OCI-LY7 (cell line): ENCODE results near the gene RAB15. TPM values are rescaled to one million over a fixed set of nuclear protein-coding genes. Genes with fewer than 3 reads are reported as not detected.
A peak's percentile ranks its signal among the peaks of the same experiment; 100 is the strongest.

ENCODE experiments used
- BruUV-seq: library from RNA; stranded (reverse); fragments of 400-500 nt; replicated peaks from 2 replicates; lab custom pipeline; 2021; lab: Mats Ljungman, UMichigan
- CTCF ChIA-PET: fragments of 300-600 bp; sonication (Branson Sonifier 250); formaldehyde crosslinking; loops from one replicate; lab custom pipeline; 2022; ENCODE audit warnings: antibody characterized with exemption; ENCODE audit not compliant: unreplicated experiment; lab: Charles Lee
- POLR2A ChIA-PET: fragments of 300-600 bp; sonication (Branson Sonifier 250); formaldehyde crosslinking; loops from one replicate; lab custom pipeline; 2022; ENCODE audit warnings: antibody characterized with exemption; lab: Charles Lee
- DNase-seq: peaks from one replicate; pipeline ENCODE4 v3.0.0-alpha.2; 2015; ENCODE audit warnings: low spot score
- H2AFZ ChIP-seq: fragments of 200-600 bp; sonication (generic), shearing (Covaris generic); 2 replicates; pipeline ENCODE4 v1.6.1; 2014; ENCODE audit warnings: mild to moderate bottlenecking, antibody characterized with exemption, low read length, moderate library complexity
- H3K27ac ChIP-seq: fragments of 200-600 bp; sonication (generic); 2 replicates; pipeline ENCODE4 v1.5.1; 2014; ENCODE audit warnings: mixed run types, low read depth, mild to moderate bottlenecking, moderate library complexity, low read length, inconsistent platforms; ENCODE audit not compliant: poor library complexity, severe bottlenecking
- H3K36me3 ChIP-seq: fragments of 200-600 bp; sonication (generic); 2 replicates; pipeline ENCODE4 v1.6.1; 2014; ENCODE audit warnings: mild to moderate bottlenecking, antibody characterized with exemption, low read length, moderate library complexity, mixed read lengths; ENCODE audit not compliant: insufficient read depth
- H3K4me1 ChIP-seq: fragments of 200-600 bp; sonication (generic); 2 replicates; pipeline ENCODE4 v1.5.1; 2014; ENCODE audit warnings: mild to moderate bottlenecking, low read length; ENCODE audit not compliant: insufficient read depth, poor library complexity, severe bottlenecking
- H3K4me2 ChIP-seq: fragments of 200-600 bp; sonication (generic); 2 replicates; pipeline ENCODE4 v1.6.1; 2014; ENCODE audit warnings: mild to moderate bottlenecking, low read length
- H3K4me3 ChIP-seq: fragments of 200-600 bp; sonication (generic); 2 replicates; pipeline ENCODE4 v1.5.1; 2014; ENCODE audit warnings: mild to moderate bottlenecking, low read depth, low read length; ENCODE audit not compliant: poor library complexity, severe bottlenecking
- H3K79me2 ChIP-seq: fragments of 200-600 bp; sonication (generic); 2 replicates; pipeline ENCODE4 v1.6.1; 2016; ENCODE audit warnings: low read depth, mild to moderate bottlenecking, low read length, moderate library complexity, mixed read lengths; ENCODE audit not compliant: insufficient read depth
- H3K9me2 ChIP-seq: fragments of 200-600 bp; sonication (generic); 2 replicates; pipeline ENCODE4 v1.6.1; 2016; ENCODE audit warnings: mild to moderate bottlenecking, low read length, mixed read lengths; ENCODE audit not compliant: insufficient read depth
- H3K9me3 ChIP-seq: fragments of 200-600 bp; sonication (generic); 2 replicates; pipeline ENCODE4 v1.6.1; 2014; ENCODE audit warnings: mild to moderate bottlenecking, mixed run types, low read length, mixed read lengths
- H4K20me1 ChIP-seq: fragments of 200-600 bp; sonication (generic); 2 replicates; pipeline ENCODE4 v1.6.1; 2014; ENCODE audit warnings: mild to moderate bottlenecking, antibody characterized with exemption, low read length, moderate library complexity, mixed read lengths; ENCODE audit not compliant: insufficient read depth
- CTCF ChIP-seq: fragments of 200-600 bp; sonication (generic); conservative IDR thresholded peaks from 2 replicates; pipeline ENCODE4 v1.5.1; 2014; ENCODE audit warnings: mild to moderate bottlenecking, antibody characterized with exemption, low read length, moderate library complexity, mixed read lengths
- EZH2phosphoT487 ChIP-seq: fragments of 200-600 bp; sonication (generic); IDR thresholded peaks from 2 replicates; pipeline ENCODE4 v1.6.1; 2018; ENCODE audit warnings: low read depth, borderline replicate concordance, mild to moderate bottlenecking, mixed run types, antibody characterized with exemption, low read length, moderate library complexity, mixed read lengths
- intact Hi-C: fragments of 100-400 bp; cut with micrococcal nuclease; formaldehyde crosslinking; loops from one replicate; pipeline ENCODE4 v1.10.0; 2022; ENCODE audit not compliant: unreplicated experiment
- total RNA-seq, 2 experiments: library from RNA; depleted of rRNA in 1 of 2; stranded (reverse); fragments of >200 nt in 1 of 2; shearing (Covaris generic) in 1 of 2; gene quantifications; 2 replicates each; pipeline ENCODE4 v1.2.3, GENCODE V29; 2014 to 2022

RAB15 gene
- total RNA-seq, 2 experiments from 2014 or later: 0.38 TPM; not detected in 1

- ChIA-PET POLR2A (interaction anchor here (0.7 kb wide), 1 partner anchor 456 kb away, joined by 3 read pairs; no protein-coding TSS in a partner anchor), CTCF (no interaction called here)
- no peaks in the 10 kb centered on the region for H3K4me1 ChIP-seq
- H3K79me2 ChIP-seq: no peaks in the 10 kb centered on the region
- H3K36me3 ChIP-seq: no peaks in the 10 kb centered on the region
- intact Hi-C loops: no loop called here
- no peaks in the 10 kb centered on the region for H3K9me3 ChIP-seq
- H2AFZ ChIP-seq: no peak overlapping the region
- no peaks in the 10 kb centered on the region for H4K20me1 ChIP-seq
- DNase-seq: no peak
- no peak overlapping the region for H3K4me3 ChIP-seq
- H3K27ac ChIP-seq: no peak overlapping the region
- no peaks in the 10 kb centered on the region for H3K9me2 ChIP-seq
- H3K4me2 ChIP-seq: no peak overlapping the region
- TF ChIP-seq EZH2phosphoT487 (no peak), CTCF (peak; percentile 33; the same call in 1 of the 2 replicates)
- BruUV-seq: no TSS peak
Measured at GRCh38 chr14:64960762-64961276, 11.3 kb downstream of the RAB15 start.

GRCh38 chr14:64958743-64959142 lies 13.4 kb downstream of the RAB15 start:
- no peaks in the 10 kb centered on the region for H4K20me1 ChIP-seq
- intact Hi-C loops: no loop called here
- H3K4me3 ChIP-seq: no peak overlapping the region
- no peaks in the 10 kb centered on the region for H3K9me2 ChIP-seq
- TF ChIP-seq CTCF (no peak), EZH2phosphoT487 (no peak)
- no TSS peak for BruUV-seq
- no peaks in the 10 kb centered on the region for H3K36me3 ChIP-seq
- POLR2A ChIA-PET: interaction anchor here (1.0 to 1.3 kb wide), 2 partner anchors 10 to 12 kb away, joined by 3 to 4 read pairs; no protein-coding TSS in a partner anchor
- CTCF ChIA-PET: no interaction called here
- H2AFZ ChIP-seq: no peak overlapping the region
- H3K4me1 ChIP-seq: no peaks in the 10 kb centered on the region
- no peaks in the 10 kb centered on the region for H3K9me3 ChIP-seq
- H3K27ac ChIP-seq: no peak overlapping the region
- DNase-seq: no peak
- H3K4me2 ChIP-seq: no peak overlapping the region
- H3K79me2 ChIP-seq: no peaks in the 10 kb centered on the region

- no peaks in the 10 kb centered on the region for H3K9me3 ChIP-seq
- H4K20me1 ChIP-seq: no peaks in the 10 kb centered on the region
- intact Hi-C loops: no loop called here
- ChIA-PET CTCF (no interaction called here), POLR2A (interaction anchor here (1.0 to 1.3 kb wide), 2 partner anchors 10 to 12 kb away, joined by 3 to 4 read pairs; no protein-coding TSS in a partner anchor)
- BruUV-seq: no TSS peak
- DNase-seq: no peak
- no peaks in the 10 kb centered on the region for H3K36me3 ChIP-seq
- H3K4me1 ChIP-seq: no peaks in the 10 kb centered on the region
- no peak overlapping the region for H3K4me2 ChIP-seq
- no peaks in the 10 kb centered on the region for H3K79me2 ChIP-seq
- H3K9me2 ChIP-seq: no peaks in the 10 kb centered on the region
- no peak overlapping the region for H3K27ac ChIP-seq
- TF ChIP-seq EZH2phosphoT487 (no peak), CTCF (no peak)
- no peak overlapping the region for H3K4me3 ChIP-seq
- no peak overlapping the region for H2AFZ ChIP-seq
Measured at GRCh38 chr14:64958201-64958600, 13.9 kb downstream of the RAB15 start.
